ENCODE results near the gene PCDHGB7.
"Not testable (repeated sequence)": the region's sequence is repeated elsewhere in the genome, so short reads cannot be mapped to it uniquely, and the experiment has no call there.

PCDHGB7 gene

GRCh38 chr5:141397756-141398551 lies 19.5 kb upstream of the PCDHGB7 start, which contains the start of gene PCDHGB5:
TSS of gene PCDHGB5 (plus strand) at chr5:141397947. CDS start at chr5:141398128, 181 bp downstream.
- not testable (repeated sequence) for DNase-seq (ENCODE audit: low spot score)

GRCh38 chr5:141398608-141399007 lies 18.9 kb upstream of the PCDHGB7 start:
- no peak for DNase-seq (ENCODE audit: low spot score)

- no peak for DNase-seq (ENCODE audit: low spot score)
Measured at GRCh38 chr5:141399555-141400258, 17.8 kb upstream of the PCDHGB7 start.

- DNase-seq (ENCODE audit: low spot score) = no peak
Measured at GRCh38 chr5:141402553-141403243, 14.8 kb upstream of the PCDHGB7 start, which contains the start of gene PCDHGA9. TSS of gene PCDHGA9 (plus strand) at chr5:141402778. CDS start at chr5:141402953, 175 bp downstream.

GRCh38 chr5:141403387-141403786 lies 14.1 kb upstream of the PCDHGB7 start:
- DNase-seq (ENCODE audit: low spot score) = no peak

- not testable (repeated sequence) for DNase-seq (ENCODE audit: low spot score)
Measured at GRCh38 chr5:141407790-141408505, 9.5 kb upstream of the PCDHGB7 start, which contains the start of gene PCDHGB6. TSS of gene PCDHGB6 (plus strand) at chr5:141408021. CDS start at chr5:141408203, 182 bp downstream.

GRCh38 chr5:141409598-141410306 lies 7.7 kb upstream of the PCDHGB7 start:
- no peak for DNase-seq (ENCODE audit: low spot score)

GRCh38 chr5:141411575-141411974 lies 5.9 kb upstream of the PCDHGB7 start:
- no peak for DNase-seq (ENCODE audit: low spot score)

GRCh38 chr5:141412854-141413539 lies 4.5 kb upstream of the PCDHGB7 start, which contains the start of gene PCDHGA10:
TSS of gene PCDHGA10 (plus strand) at chr5:141412987. CDS start at chr5:141413176, 189 bp downstream.
- peak; percentile 82 for DNase-seq (ENCODE audit: low spot score)

- DNase-seq (ENCODE audit: low spot score) = peak; percentile 20
Measured at GRCh38 chr5:141413540-141414069, 3.9 kb upstream of the PCDHGB7 start.

- DNase-seq (ENCODE audit: low spot score) = not testable (repeated sequence)
Measured at GRCh38 chr5:141414548-141415274, 2.8 kb upstream of the PCDHGB7 start.

- DNase-seq (ENCODE audit: low spot score) = not testable (repeated sequence)
Measured at GRCh38 chr5:141415275-141415618, 2.2 kb upstream of the PCDHGB7 start.

GRCh38 chr5:141419074-141419880 lies 1.8 kb downstream of the PCDHGB7 start:
- no peak for DNase-seq (ENCODE audit: low spot score)

GRCh38 chr5:141420855-141421488 lies 3.5 kb downstream of the PCDHGB7 start, which contains the start of gene PCDHGA11:
TSS of gene PCDHGA11 (plus strand) at chr5:141421051. CDS start at chr5:141421228, 177 bp downstream.
- DNase-seq (ENCODE audit: low spot score) = peak; percentile 42

- DNase-seq (ENCODE audit: low spot score) = no peak
Measured at GRCh38 chr5:141421489-141421855, 4.0 kb downstream of the PCDHGB7 start.

- no peak for DNase-seq (ENCODE audit: low spot score)
Measured at GRCh38 chr5:141422742-141423291, 5.3 kb downstream of the PCDHGB7 start.

- no peak for DNase-seq (ENCODE audit: low spot score)
Measured at GRCh38 chr5:141427783-141428426, 10.4 kb downstream of the PCDHGB7 start.
